Measurements from ENCODE around the gene ZNF592.

GRCh38 chr15:84826369-84826823, 78.0 kb downstream of the ZNF592 start:
- no peak for TF ChIP-seq SPI1 (IDR thresholded peaks at IDR 0.05; ENCODE audit: borderline replicate concordance, low read depth)
- TF ChIP-seq CTCF (IDR thresholded peaks at IDR 0.05; ENCODE audit: insufficient read depth, low read length), result peak; percentile 22

Measured in HL-60 (cell line).